Aorta (tissue), 5 donors: ENCODE measurements around the gene REEP2. TPM values are rescaled to one million over a fixed set of nuclear protein-coding genes. Genes with fewer than 3 reads are reported as not detected.

Experiments
- ATAC-seq: fragments of 200-7000 bp; cut with Tn5 transposase; one replicate; pipeline ENCODE4 v1.9.1; 2022; ENCODE audit warnings: moderate library complexity; ENCODE audit not compliant: low FRiP score
- DNase-seq, 2 donors: peaks; one replicate each; pipeline ENCODE4 v3.0.0-alpha.2; 2020
- H3K27ac ChIP-seq, 2 donors: one replicate each; pipeline ENCODE4 v1.5.1; 2013; ENCODE audit warnings: low read length in 2 of 2, mild to moderate bottlenecking in 2 of 2, moderate library complexity in 2 of 2, control low read depth in 1 of 2, inconsistent platforms in 1 of 2, low read depth in 1 of 2
- H3K27me3 ChIP-seq, 2 donors: one replicate each; pipeline ENCODE4 v1.6.1; 2013; ENCODE audit warnings: control low read depth in 1 of 2, low read length in 1 of 2, mild to moderate bottlenecking in 1 of 2, moderate library complexity in 1 of 2; ENCODE audit not compliant: insufficient read depth in 2 of 2, control insufficient read depth in 1 of 2
- H3K36me3 ChIP-seq, 2 donors: one replicate each; pipeline ENCODE4 v1.6.1; 2013; ENCODE audit warnings: control low read depth in 1 of 2, low read length in 1 of 2, mild to moderate bottlenecking in 1 of 2; ENCODE audit not compliant: insufficient read depth in 2 of 2, control insufficient read depth in 1 of 2
- H3K4me1 ChIP-seq, 2 donors: one replicate each; pipeline ENCODE4 v1.6.1; 2013; ENCODE audit warnings: low read length in 2 of 2, control low read depth in 1 of 2, mild to moderate bottlenecking in 1 of 2, moderate library complexity in 1 of 2; ENCODE audit not compliant: insufficient read depth in 2 of 2, control insufficient read depth in 1 of 2
- H3K4me3 ChIP-seq, 2 donors: one replicate each; pipeline ENCODE4 v1.5.1; 2013; ENCODE audit warnings: low read length in 2 of 2, control low read depth in 1 of 2, mild to moderate bottlenecking in 1 of 2
- H3K9me3 ChIP-seq: one replicate; pipeline ENCODE4 v1.6.1; 2013; ENCODE audit warnings: mild to moderate bottlenecking, low read length; ENCODE audit not compliant: control insufficient read depth
- WGBS, 2 donors: extraction: QIAGEN DNeasy Blood & Tissue Kit; methylation state at CpG; one replicate each; pipeline ENCODE4 v1.1.7; 2013; 5-methylcytosine and 5-hydroxymethylcytosine counted together
- intact Hi-C, 2 donors: fragments of 100-400 bp; cut with DNase I; formaldehyde crosslinking; loops; one replicate each; pipeline versions ENCODE4 v1.14.2 to v1.15.0; 2022
- polyA plus RNA-seq, 2 donors: library from polyadenylated mRNA; stranded (reverse); fragments of 200-250 nt; gene quantifications; one replicate each; pipeline ENCODE4 v1.2.3, GENCODE V29; 2013
- total RNA-seq, 2 donors: library from RNA; stranded (reverse); fragmentation: NEBNext Ultra II Directional; extraction: Animal tissue kit (Norgen Biotek cat#: 25700); gene quantifications; one replicate each; pipeline ENCODE4 v1.2.1, GENCODE V29; 2021
- donor health status: healthy with polysubstance abuse.
- donor health status: Bipolar disorder and iron deficiency.
- donor health status: DM: no; HTN: no; CAD: no.
- donor health status: DM: no; HTN: no; CAD: no.
- donor health status: DM: yes; HTN: yes; CAD: no.

Gene REEP2
- total and polyA plus RNA-seq, 4 donors, result 6.4 to 21.9 (median 12.9) TPM

DNA sequence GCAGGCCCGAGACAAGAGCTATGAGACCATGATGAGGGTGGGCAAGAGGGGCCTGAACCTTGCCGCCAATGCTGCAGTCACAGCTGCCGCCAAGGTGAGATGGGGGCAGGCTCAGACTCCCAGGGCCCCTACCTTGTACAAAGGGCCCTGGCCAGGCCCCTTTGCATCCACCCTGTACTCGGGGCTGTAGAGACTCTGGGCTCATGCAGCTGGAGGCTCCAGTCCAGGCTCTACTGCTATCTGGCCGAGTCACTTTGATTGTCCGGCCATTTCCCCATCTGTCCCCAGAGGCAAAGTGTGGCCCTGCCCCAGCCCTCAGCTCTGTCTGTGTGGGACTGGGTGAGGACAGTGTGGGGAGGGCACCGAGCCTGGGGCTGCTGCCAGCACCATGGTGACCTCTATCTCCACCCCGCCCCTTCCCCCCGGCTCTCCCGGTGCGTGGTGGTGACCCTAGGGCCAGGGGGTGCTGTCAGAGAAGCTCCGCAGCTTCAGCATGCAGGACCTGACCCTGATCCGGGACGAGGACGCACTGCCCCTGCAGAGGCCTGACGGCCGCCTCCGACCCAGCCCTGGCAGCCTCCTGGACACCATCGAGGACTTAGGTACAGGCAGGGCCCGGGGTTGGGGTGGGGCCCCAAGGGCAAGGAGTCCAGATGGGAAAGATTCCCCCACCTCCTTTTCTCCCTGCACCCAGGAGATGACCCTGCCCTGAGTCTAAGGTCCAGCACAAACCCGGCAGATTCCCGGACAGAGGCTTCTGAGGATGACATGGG is 6.1 kb downstream of the REEP2 start:
- WGBS, 2 donors, result 84 to 85% methylated on average over 22 of the region's 22 CpGs
- no peak for DNase-seq
- Histone ChIP-seq H3K4me1 (no peaks in the 10 kb centered on the region), H3K27me3 (no peaks in the 10 kb centered on the region), H3K9me3 (no peaks in the 10 kb centered on the region), H3K4me3 (no peak overlapping the region), H3K36me3 (no peaks in the 10 kb centered on the region), H3K27ac (no peak overlapping the region)
- no peak for ATAC-seq
- intact Hi-C loops, result no loop called here

DNA sequence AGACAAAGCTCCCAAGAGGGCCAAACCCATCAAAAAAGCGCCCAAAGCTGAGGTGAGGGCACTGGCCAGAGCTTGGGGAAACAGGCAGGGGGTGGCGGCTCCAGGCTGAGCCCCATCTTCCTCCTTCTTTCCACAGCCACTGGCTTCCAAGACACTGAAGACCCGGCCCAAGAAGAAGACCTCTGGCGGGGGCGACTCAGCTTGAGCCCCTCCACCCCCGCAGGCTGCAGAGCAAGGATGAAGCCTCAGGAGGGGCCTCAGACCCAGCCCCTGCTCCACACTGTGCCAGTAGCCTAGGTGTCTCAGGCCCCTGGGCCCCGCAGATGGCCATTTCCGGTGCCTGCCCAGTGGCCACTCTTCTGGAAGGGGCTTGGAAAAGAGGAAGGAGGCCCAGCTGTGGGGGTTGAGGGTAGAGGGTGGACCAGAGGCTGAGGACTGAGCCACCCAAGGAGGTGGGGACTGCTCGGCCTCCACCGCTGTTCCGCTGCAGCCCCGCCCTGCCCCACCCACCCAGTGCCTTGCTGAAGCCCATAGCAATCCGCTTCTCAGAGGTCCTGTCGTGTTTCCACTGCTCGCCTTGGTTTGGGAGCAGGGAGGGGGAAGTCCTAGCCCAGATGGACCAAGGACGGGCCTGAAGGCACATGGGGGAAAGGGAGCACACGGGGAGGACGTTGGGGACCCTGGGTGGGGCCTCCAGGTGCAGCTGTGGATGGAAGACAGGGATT is 6.9 kb downstream of the REEP2 start:
- intact Hi-C loops, result no loop called here
- Histone ChIP-seq H3K4me1 (no peaks in the 10 kb centered on the region), H3K4me3 (no peak overlapping the region), H3K36me3 (no peaks in the 10 kb centered on the region), H3K27ac (no peak overlapping the region), H3K9me3 (no peaks in the 10 kb centered on the region), H3K27me3 (no peaks in the 10 kb centered on the region)
- 87 to 88% methylated on average over 18 of the region's 18 CpGs for WGBS, 2 donors
- no peak for ATAC-seq
- no peak for DNase-seq

DNA sequence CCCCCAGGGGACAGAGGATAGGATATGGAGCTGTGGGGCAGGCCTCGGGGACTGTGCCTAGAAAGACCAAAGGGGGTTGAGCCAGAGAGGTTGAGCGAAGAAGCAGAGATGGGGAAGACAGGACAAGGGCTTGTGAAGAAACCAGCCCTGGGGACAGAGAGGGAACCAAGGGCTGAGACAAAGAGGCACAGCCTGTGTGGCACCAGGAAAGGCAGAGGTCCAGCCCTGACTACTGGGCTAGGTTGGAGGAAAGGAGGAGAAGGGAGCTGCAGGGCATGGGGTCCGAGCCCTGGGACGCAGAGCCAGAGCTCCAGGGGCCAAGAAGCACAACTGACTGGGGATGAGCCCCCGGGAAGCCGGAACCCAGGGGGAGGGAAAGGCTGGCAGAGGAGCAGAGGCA is 9.2 kb downstream of the REEP2 start:
- WGBS, 2 donors, result 91 to 93% methylated on average over 6 of the region's 6 CpGs
- no peak overlapping the region for H3K27ac ChIP-seq
- no peaks in the 10 kb centered on the region for H3K27me3 ChIP-seq
- H3K4me3 ChIP-seq, result no peak overlapping the region
- intact Hi-C loops, result no loop called here
- no peak for ATAC-seq
- DNase-seq, result peak in 1 of 2 donors; percentile 29
- no peaks in the 10 kb centered on the region for H3K9me3 ChIP-seq
- no peaks in the 10 kb centered on the region for H3K4me1 ChIP-seq
- no peaks in the 10 kb centered on the region for H3K36me3 ChIP-seq

- intact Hi-C loops, result loop anchor here in 1 of 2 donors (1.0 kb wide), 2 partner anchors 55 to 60 kb away; no protein-coding TSS in a partner anchor
- no peaks in the 10 kb centered on the region for H3K4me1 ChIP-seq
- no peak for DNase-seq
- no peak overlapping the region for H3K4me3 ChIP-seq
- WGBS, 2 donors, result 64 to 69% methylated on average over 9 of the region's 9 CpGs
- no peak overlapping the region for H3K27ac ChIP-seq
- no peak for ATAC-seq
- no peaks in the 10 kb centered on the region for H3K9me3 ChIP-seq
- H3K36me3 ChIP-seq, result no peaks in the 10 kb centered on the region
- no peaks in the 10 kb centered on the region for H3K27me3 ChIP-seq
Measured at GRCh38 chr5:138448481-138449398, 9.9 kb downstream of the REEP2 start.

DNA sequence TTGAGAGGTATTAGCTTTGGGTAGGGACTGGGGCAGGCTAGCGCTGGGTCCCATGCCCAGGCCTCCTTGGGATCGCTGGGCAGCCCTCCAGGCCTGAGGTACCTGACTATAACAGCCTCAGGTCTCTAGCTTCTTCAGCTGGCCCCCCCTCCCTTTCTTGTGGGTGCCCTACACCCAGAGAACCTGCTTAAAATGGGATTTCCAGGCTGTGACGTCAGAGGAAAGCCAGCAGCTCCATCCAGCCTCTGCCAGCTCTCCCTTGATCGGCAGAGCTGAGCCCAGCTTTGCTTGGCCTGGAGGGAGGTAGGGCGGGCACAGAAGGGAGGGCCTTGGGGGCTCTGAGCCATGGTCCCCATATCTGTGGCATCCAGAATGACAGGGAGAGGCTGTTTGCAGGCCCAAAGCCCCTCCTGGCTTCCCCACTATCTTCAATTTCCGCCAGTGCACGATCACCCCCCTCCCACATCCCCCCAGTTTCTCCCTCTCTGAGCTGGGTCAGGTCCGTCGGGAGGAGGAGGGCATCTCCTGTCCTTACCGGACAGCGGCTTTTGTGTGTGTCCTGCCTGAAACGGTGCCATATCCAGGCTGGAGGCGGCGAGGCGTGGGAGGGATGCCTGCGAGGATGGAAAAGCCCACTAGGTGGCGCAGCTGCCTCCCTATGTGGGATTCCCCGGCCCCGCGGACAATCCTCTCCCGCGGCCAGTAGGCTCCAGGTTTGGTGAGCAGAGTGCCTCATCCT is 10.8 kb downstream of the REEP2 start:
- ATAC-seq (peak; percentile 94), DNase-seq (peak; percentile 91 to 98)
- no peak overlapping the region for H3K27ac ChIP-seq
- intact Hi-C loops, result loop anchor here (1.0 to 5.0 kb wide), 3 partner anchors 54 to 98 kb away; no protein-coding TSS in a partner anchor
- H3K4me3 ChIP-seq, result no peak overlapping the region
- H3K4me1 ChIP-seq, result no peaks in the 10 kb centered on the region
- H3K27me3 ChIP-seq, result no peaks in the 10 kb centered on the region
- 9 to 12% methylated on average over 21 to 22 of the region's 22 CpGs for whole genome bisulfite sequencing, 2 donors
- no peaks in the 10 kb centered on the region for H3K36me3 ChIP-seq
- H3K9me3 ChIP-seq, result no peaks in the 10 kb centered on the region

- Histone ChIP-seq H3K4me3 (no peak overlapping the region), H3K9me3 (no peaks in the 10 kb centered on the region), H3K27ac (no peak overlapping the region), H3K27me3 (no peaks in the 10 kb centered on the region), H3K36me3 (no peaks in the 10 kb centered on the region), H3K4me1 (no peaks in the 10 kb centered on the region)
- DNase-seq, result no peak
- intact Hi-C loops, result loop anchor here (1.0 to 5.0 kb wide), 2 partner anchors 52 to 96 kb away; no protein-coding TSS in a partner anchor
- no peak for ATAC-seq
- WGBS, 2 donors, result 91 to 96% methylated on average over 5 of the region's 5 CpGs
Measured at GRCh38 chr5:138450971-138451370, 12.1 kb downstream of the REEP2 start.

DNA sequence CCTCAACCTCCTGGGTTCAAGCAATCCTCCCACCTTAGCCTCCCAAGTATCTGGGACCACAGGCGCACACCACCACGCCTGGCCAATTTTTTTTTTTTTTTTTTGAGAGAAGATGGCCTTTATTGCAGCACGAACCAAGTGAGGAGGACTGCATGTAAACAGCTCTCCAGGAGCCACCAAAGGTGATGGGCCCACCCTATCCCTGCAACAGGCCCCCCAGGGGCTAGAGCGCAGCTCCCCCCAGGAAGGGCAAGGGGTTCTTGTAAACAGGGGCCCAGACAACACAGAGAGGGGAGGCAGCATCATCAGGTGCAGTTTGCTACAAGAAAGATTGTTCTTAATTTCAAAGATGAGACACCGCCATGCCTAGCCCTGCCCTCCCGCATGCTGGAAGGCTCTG is 13.9 kb downstream of the REEP2 start:
- intact Hi-C loops, result loop anchor here in 1 of 2 donors (5.0 kb wide), 1 partner anchor 95 kb away; no protein-coding TSS in a partner anchor
- Histone ChIP-seq H3K4me1 (no peaks in the 10 kb centered on the region), H3K36me3 (no peaks in the 10 kb centered on the region), H3K9me3 (no peaks in the 10 kb centered on the region), H3K4me3 (no peak overlapping the region), H3K27ac (no peak overlapping the region), H3K27me3 (no peaks in the 10 kb centered on the region)
- DNase-seq (no peak), ATAC-seq (no peak)
- WGBS, 2 donors, result 90 to 95% methylated on average over 6 of the region's 6 CpGs

- Histone ChIP-seq H3K36me3 (no peaks in the 10 kb centered on the region), H3K9me3 (no peaks in the 10 kb centered on the region), H3K27ac (no peak overlapping the region), H3K27me3 (no peaks in the 10 kb centered on the region), H3K4me3 (no peak overlapping the region), H3K4me1 (no peaks in the 10 kb centered on the region)
- WGBS, 2 donors, result 90% methylated on average over 13 of the region's 13 CpGs
- DNase-seq (no peak), ATAC-seq (no peak)
- intact Hi-C loops, result loop anchor here in 1 of 2 donors (5.0 kb wide), 1 partner anchor 94 kb away; no protein-coding TSS in a partner anchor
Measured at GRCh38 chr5:138453590-138453989, 14.7 kb downstream of the REEP2 start.
